ENCODE results near the gene NFILZ. TPM values are rescaled to one million over a fixed set of nuclear protein-coding genes. Genes with fewer than 3 reads are reported as not detected.

The NFILZ gene, protein sequence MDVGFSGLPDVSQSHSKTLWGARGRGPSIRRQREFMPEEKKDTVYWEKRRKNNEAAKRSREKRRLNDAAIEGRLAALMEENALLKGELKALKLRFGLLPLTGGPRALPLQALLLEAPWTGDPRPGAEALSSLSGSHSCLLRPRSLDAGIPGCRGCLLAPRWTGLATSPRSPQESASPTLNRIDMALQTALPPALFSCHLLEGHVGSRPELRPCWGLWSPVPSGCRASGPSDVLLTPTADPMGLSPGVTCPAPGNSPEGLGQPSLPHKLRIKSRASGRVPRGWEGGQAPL
- not detected for total RNA-seq

- no peaks in the 10 kb centered on the region for H3K36me3 Mint-ChIP-seq
- H3K27me3 Mint-ChIP-seq: no peaks in the 10 kb centered on the region
- ATAC-seq: no peak
- H3K4me3 Mint-ChIP-seq: no peak within 1 kb of the TSS
- H3K9me3 Mint-ChIP-seq: no peaks in the 10 kb centered on the region
- peaks cover 5 to 10% of the 10 kb centered on the region in 2 donors for H3K4me1 Mint-ChIP-seq (ENCODE audit: low read depth in 2 of 2)
- no peak for DNase-seq (ENCODE audit: low spot score)
- no peak within 1 kb of the TSS for H3K27ac Mint-ChIP-seq
Measured at GRCh38 chr19:8629996-8630683, at the start of gene NFILZ. Gene NFILZ (plus strand): TSS chr19:8630633. CDS start chr19:8676766, 46,133 bp downstream.

DNA sequence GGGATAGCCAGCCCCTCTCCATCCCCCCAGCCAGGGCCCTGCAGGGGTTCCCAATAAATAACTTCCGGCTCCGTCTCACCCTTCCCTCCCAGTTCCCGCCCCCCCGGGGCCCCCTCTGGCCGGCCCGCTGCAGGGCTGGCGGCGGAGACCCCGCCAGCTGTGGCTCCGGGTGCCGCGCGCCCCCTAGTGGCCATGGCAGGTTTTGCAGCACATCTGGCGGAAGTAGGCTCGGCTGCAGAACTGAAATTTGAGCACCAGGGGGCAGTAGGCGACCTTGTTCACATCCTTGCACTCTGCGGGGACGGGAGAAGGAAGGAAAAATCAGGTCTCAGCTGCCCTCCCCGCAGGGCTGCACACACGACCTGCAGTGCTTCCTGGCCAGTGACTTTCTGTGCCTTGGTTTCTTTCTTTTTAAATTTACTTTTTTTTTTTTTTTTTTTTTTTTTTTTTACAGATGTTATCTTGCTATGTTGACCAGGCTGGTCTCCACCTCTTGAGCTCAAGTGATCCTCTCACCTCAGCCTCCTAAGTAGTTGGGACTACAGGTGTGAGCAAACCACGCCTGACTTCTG is 49.6 kb upstream of the NFILZ start:
- ATAC-seq: peak; percentile 69 to 79
- H3K27me3 Mint-ChIP-seq: no peaks in the 10 kb centered on the region
- no peak overlapping the region for H3K4me3 Mint-ChIP-seq
- DNase-seq (ENCODE audit: low spot score): peak; percentile 80
- no peaks in the 10 kb centered on the region for H3K9me3 Mint-ChIP-seq
- H3K4me1 Mint-ChIP-seq (ENCODE audit: low read depth in 2 of 2): peaks cover 19 to 22% of the 10 kb centered on the region in 2 donors
- H3K36me3 Mint-ChIP-seq: no peaks in the 10 kb centered on the region
- H3K27ac Mint-ChIP-seq: no peak overlapping the region

- ATAC-seq (no peak), DNase-seq (ENCODE audit: low spot score) (no peak)
- Mint-ChIP-seq H3K27me3 (no peaks in the 10 kb centered on the region), H3K36me3 (no peaks in the 10 kb centered on the region), H3K27ac (no peak overlapping the region), H3K4me1 (ENCODE audit: low read depth in 2 of 2) (no peaks in the 10 kb centered on the region), H3K9me3 (no peaks in the 10 kb centered on the region), H3K4me3 (no peak overlapping the region)
Measured at GRCh38 chr19:8584965-8585893, 45.2 kb upstream of the NFILZ start.

DNA sequence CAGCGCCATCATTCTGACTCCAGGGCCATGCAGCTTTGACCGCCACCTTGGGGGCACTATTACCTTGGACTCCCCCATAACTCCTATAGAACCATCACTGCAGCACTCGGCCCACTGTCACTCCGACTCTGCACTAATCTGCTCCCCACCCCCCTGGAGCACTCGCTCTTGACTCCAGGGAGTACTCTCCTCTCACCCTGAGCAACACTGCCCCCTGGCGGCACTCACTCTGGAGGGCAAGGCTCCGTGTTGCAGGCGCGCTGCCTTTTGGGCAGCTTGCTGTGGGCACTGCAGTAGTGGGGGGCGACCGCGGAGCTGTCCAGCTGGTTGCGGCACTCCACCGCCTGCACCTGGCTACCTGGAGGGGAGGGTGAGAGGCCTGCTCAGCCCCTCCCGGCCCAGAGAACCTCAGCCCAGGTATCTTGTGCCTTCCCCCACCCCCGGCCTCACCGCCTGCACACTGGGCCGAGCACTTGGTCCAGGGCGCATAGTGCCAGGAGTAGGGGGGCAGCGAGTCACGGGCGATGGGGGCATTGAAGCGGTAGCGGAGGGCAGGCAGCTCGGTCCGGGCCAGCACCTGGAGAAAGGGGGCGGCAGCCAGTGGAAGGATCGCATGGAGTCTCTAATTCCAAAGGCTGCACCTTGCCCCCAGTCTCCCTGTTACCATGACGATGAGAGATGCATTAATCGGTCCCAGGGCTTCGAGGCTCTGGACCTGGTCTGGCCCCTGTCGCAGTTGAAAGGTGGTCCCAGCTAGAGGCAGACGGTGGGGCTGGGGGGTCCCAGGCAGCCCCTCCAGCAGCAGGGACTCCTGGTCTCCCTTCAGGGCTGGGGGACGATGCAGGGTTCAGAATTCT is 44.3 kb upstream of the NFILZ start:
- Mint-ChIP-seq H3K9me3 (no peaks in the 10 kb centered on the region), H3K4me3 (no peak overlapping the region), H3K27me3 (no peaks in the 10 kb centered on the region), H3K36me3 (no peaks in the 10 kb centered on the region), H3K27ac (no peak overlapping the region), H3K4me1 (ENCODE audit: low read depth in 2 of 2) (peaks cover 0 to 5% of the 10 kb centered on the region in 2 donors)
- ATAC-seq (peak in 1 of 2 donors; percentile 51), DNase-seq (ENCODE audit: low spot score) (no peak)

GRCh38 chr19:8589177-8589714 is 41.2 kb upstream of the NFILZ start:
- H3K27me3 Mint-ChIP-seq: no peaks in the 10 kb centered on the region
- DNase-seq (ENCODE audit: low spot score): no peak
- ATAC-seq: no peak
- no peak overlapping the region for H3K27ac Mint-ChIP-seq
- H3K36me3 Mint-ChIP-seq: peaks cover 4% of the 10 kb centered on the region
- no peak overlapping the region for H3K4me3 Mint-ChIP-seq
- peaks cover 3% of the 10 kb centered on the region for H3K9me3 Mint-ChIP-seq
- H3K4me1 Mint-ChIP-seq (ENCODE audit: low read depth in 2 of 2): peaks cover 21 to 23% of the 10 kb centered on the region in 2 donors

GRCh38 chr19:8592231-8593009 is 38.0 kb upstream of the NFILZ start:
- Mint-ChIP-seq H3K4me1 (ENCODE audit: low read depth in 2 of 2) (peaks cover 21 to 29% of the 10 kb centered on the region in 2 donors), H3K27me3 (no peaks in the 10 kb centered on the region), H3K27ac (peak overlapping the region in 1 of 2 donors; percentile 5), H3K4me3 (peak overlapping the region; percentile 91), H3K9me3 (peaks cover 3% of the 10 kb centered on the region), H3K36me3 (peaks cover 4% of the 10 kb centered on the region)
- ATAC-seq (peak; percentile 91 to 95), DNase-seq (ENCODE audit: low spot score) (peak; percentile 98)

DNA sequence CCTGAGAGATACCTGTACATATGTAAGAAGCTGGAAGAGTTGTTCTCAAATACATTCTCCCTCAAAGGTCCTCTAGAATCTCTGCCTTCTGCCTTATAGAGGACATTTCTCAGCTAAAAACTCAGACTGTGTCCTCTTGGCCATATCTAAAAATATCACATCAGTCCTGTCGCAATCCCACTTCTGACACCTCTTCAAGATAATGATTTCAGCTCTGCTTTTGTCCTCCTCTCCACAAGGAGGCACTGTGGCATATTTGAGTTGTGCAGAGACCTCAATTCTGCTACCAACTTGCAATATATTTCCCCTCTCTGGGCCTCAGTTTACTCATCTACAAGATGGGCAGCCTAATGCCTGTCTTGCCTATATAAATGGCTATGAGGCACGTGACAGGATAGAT is 36.5 kb upstream of the NFILZ start:
- peaks cover 21 to 29% of the 10 kb centered on the region in 2 donors for H3K4me1 Mint-ChIP-seq (ENCODE audit: low read depth in 2 of 2)
- peak overlapping the region; percentile 56 for H3K4me3 Mint-ChIP-seq
- H3K36me3 Mint-ChIP-seq: peaks cover 4% of the 10 kb centered on the region
- no peaks in the 10 kb centered on the region for H3K27me3 Mint-ChIP-seq
- ATAC-seq (no peak), DNase-seq (ENCODE audit: low spot score) (no peak)
- H3K27ac Mint-ChIP-seq: peak overlapping the region in 1 of 2 donors; percentile 75
- peaks cover 3% of the 10 kb centered on the region for H3K9me3 Mint-ChIP-seq

DNA sequence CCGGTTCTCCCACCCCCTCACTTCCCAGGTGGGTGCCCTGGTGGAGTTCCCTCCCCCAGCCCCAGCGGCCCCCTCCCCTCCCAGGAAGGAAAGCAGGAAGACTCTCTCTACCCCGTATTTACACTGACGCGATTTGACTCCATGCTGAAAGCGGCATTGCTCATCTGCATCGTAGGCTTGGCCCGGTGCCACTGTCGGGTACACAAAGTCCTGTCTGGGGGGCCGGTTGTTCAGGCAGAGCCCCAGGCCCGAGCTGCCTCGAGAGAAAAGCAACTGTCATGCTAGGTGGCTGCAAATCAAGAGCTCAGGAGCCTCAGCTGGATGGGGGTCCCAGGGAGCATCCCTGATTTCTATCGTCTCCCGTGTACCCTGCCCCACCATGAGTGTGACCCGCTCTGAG is 34.8 kb upstream of the NFILZ start:
- Mint-ChIP-seq H3K4me1 (ENCODE audit: low read depth in 2 of 2) (peaks cover 21 to 28% of the 10 kb centered on the region in 2 donors), H3K9me3 (peaks cover 3% of the 10 kb centered on the region), H3K27ac (no peak overlapping the region), H3K4me3 (no peak overlapping the region), H3K27me3 (no peaks in the 10 kb centered on the region), H3K36me3 (peaks cover 4% of the 10 kb centered on the region)
- no peak for ATAC-seq
- no peak for DNase-seq (ENCODE audit: low spot score)

DNA sequence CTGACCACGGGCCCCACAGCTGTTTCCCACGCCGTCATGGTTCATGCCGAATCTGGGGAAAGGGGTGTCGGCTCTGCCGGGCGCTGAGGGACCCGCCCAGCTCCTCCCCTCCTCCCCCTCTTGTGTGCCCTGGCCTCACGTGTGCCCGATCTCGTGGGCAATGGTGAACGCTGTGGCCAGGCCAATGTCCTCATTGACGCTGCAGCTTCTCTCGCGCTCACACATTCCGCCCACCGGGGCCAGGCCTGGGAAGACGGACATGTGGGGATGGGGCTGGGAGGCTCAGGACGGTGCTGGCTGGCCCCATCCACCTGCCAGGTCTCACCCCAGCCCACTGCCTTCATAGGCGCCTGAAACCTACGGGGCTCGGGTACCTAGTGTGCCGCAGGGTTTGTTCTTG is 34.3 kb upstream of the NFILZ start:
- H3K4me3 Mint-ChIP-seq: no peak overlapping the region

GRCh38 chr19:8600064-8600463 is 30.4 kb upstream of the NFILZ start:
- no peak for ATAC-seq

More for the DNA sequence above, 34.3 kb upstream of the NFILZ start:
- peaks cover 4% of the 10 kb centered on the region for H3K36me3 Mint-ChIP-seq
- H3K4me1 Mint-ChIP-seq (ENCODE audit: low read depth in 2 of 2): peaks cover 21 to 24% of the 10 kb centered on the region in 2 donors
- ATAC-seq (no peak), DNase-seq (ENCODE audit: low spot score) (no peak)
- H3K27me3 Mint-ChIP-seq: no peaks in the 10 kb centered on the region
- peaks cover 3% of the 10 kb centered on the region for H3K9me3 Mint-ChIP-seq
- no peak overlapping the region for H3K27ac Mint-ChIP-seq

GRCh38 chr19:8600816-8601215 is 29.6 kb upstream of the NFILZ start:
- Mint-ChIP-seq H3K4me1 (ENCODE audit: low read depth in 2 of 2) (no peaks in the 10 kb centered on the region), H3K36me3 (no peaks in the 10 kb centered on the region), H3K27ac (no peak overlapping the region), H3K9me3 (no peaks in the 10 kb centered on the region), H3K4me3 (no peak overlapping the region), H3K27me3 (no peaks in the 10 kb centered on the region)
- ATAC-seq (no peak), DNase-seq (ENCODE audit: low spot score) (no peak)

More at GRCh38 chr19:8600064-8600463, 30.4 kb upstream of the NFILZ start:
- H3K27me3 Mint-ChIP-seq: no peaks in the 10 kb centered on the region
- H3K36me3 Mint-ChIP-seq: no peaks in the 10 kb centered on the region
- no peak overlapping the region for H3K4me3 Mint-ChIP-seq
- no peak overlapping the region for H3K27ac Mint-ChIP-seq
- no peak for DNase-seq (ENCODE audit: low spot score)
- no peaks in the 10 kb centered on the region for H3K4me1 Mint-ChIP-seq (ENCODE audit: low read depth in 2 of 2)
- no peaks in the 10 kb centered on the region for H3K9me3 Mint-ChIP-seq

- Mint-ChIP-seq H3K36me3 (no peaks in the 10 kb centered on the region), H3K27ac (no peak overlapping the region), H3K9me3 (no peaks in the 10 kb centered on the region), H3K4me3 (no peak overlapping the region), H3K27me3 (no peaks in the 10 kb centered on the region), H3K4me1 (ENCODE audit: low read depth in 2 of 2) (peaks cover 2 to 4% of the 10 kb centered on the region in 2 donors)
- ATAC-seq (no peak), DNase-seq (ENCODE audit: low spot score) (no peak)
Measured at GRCh38 chr19:8601796-8602195, 28.6 kb upstream of the NFILZ start.

Measured in natural killer cell treated with Interleukin-12 subunit alpha and Interleukin-12 subunit beta and Interleukin-15 and Interleukin-18, amount 100 ng/mL, for 72 hours (primary cell).